ENCODE data around the gene COQ4. TPM values are rescaled to one million over a fixed set of nuclear protein-coding genes. Genes with fewer than 3 reads are reported as not detected.

COQ4 gene
- total RNA-seq, 1 experiment from 2014 or later, result 45.8 TPM

DNA sequence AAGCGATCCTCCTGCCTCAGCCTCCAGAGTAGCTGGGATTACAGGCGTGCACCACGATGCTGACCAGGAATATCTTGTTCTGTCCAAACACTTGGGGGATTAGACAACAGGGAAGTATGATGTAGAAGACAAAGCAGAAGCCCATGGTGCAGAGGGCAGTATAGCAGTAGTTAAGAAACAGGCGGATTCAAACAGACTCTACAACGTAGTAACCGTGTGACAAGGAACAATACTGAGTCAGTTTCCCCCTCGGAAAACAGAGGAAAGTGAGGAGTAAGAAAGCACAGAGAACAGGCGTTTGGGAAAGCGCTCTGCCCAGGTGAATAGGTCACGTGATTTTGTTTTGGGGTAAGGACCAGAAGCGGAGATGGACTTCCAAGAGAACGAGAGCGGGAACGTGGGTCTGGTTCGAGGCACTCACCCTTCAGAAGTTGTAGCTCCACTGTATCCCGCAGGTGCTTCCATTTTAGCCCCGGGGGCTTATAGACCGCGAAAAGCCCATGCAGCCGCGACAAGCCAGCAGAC lies 698 bp upstream of the COQ4 start:
- peak; percentile 59 for ATAC-seq
- no peak for TF ChIP-seq SP1 (IDR thresholded peaks at IDR 0.05; ENCODE audit: low read depth)
- TF ChIP-seq FOSL1 (IDR thresholded peaks at IDR 0.05; ENCODE audit: low read depth), result no peak
- peak; percentile 82 for TF ChIP-seq POLR2A (IDR thresholded peaks at IDR 0.05; ENCODE audit: borderline replicate concordance, extremely low read depth, insufficient read depth, insufficient read length)
- TF ChIP-seq, protein P1, sequence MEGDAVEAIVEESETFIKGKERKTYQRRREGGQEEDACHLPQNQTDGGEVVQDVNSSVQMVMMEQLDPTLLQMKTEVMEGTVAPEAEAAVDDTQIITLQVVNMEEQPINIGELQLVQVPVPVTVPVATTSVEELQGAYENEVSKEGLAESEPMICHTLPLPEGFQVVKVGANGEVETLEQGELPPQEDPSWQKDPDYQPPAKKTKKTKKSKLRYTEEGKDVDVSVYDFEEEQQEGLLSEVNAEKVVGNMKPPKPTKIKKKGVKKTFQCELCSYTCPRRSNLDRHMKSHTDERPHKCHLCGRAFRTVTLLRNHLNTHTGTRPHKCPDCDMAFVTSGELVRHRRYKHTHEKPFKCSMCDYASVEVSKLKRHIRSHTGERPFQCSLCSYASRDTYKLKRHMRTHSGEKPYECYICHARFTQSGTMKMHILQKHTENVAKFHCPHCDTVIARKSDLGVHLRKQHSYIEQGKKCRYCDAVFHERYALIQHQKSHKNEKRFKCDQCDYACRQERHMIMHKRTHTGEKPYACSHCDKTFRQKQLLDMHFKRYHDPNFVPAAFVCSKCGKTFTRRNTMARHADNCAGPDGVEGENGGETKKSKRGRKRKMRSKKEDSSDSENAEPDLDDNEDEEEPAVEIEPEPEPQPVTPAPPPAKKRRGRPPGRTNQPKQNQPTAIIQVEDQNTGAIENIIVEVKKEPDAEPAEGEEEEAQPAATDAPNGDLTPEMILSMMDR (IDR thresholded peaks at IDR 0.05 in 2 of 3, conservative IDR thresholded peaks at IDR 0.05 in 1 of 3; ENCODE audit: borderline replicate concordance in 1 of 3, insufficient read depth in 1 of 3, low read depth in 2 of 3, low read length in 2 of 3), result no peak
- peak overlapping the region; percentile 89 for H3K4me2 ChIP-seq (ENCODE audit: low read length)
- ChIA-PET CTCF (no interaction called here), POLR2A (interaction anchor here (0.6 to 1.1 kb wide), 2 partner anchors 15 to 33 kb away, joined by 5 read pairs; no protein-coding TSS in a partner anchor), RAD21 (ENCODE audit: low non-redundant PET in 1 of 2, low total read pairs in 2 of 2, uncharacterized antibody in 2 of 2, unreplicated experiment in 2 of 2) (no interaction called here)
- BruUV-seq (replicated peaks), result TSS peak; percentile 85
- intact Hi-C loops (cut with micrococcal nuclease), result loop anchor here (1.0 to 2.0 kb wide), 2 partner anchors 15 to 19 kb away; no protein-coding TSS in a partner anchor
- peak overlapping the region; percentile 99 to 100 for H3K4me3 ChIP-seq (replicated peaks in 1 of 2; ENCODE audit: low read depth in 1 of 2, low read length in 2 of 2)
- no peaks in the 10 kb centered on the region for H3K27me3 ChIP-seq (ENCODE audit: insufficient read depth, low read length)
- DNase-seq (ENCODE audit: low read depth, low spot score), result no peak
- H3K9me3 ChIP-seq (ENCODE audit: control insufficient read depth in 1 of 2, insufficient read depth in 1 of 2, low read depth in 1 of 2, low read length in 2 of 2), result no peaks in the 10 kb centered on the region
- H3K4me1 ChIP-seq (ENCODE audit: control insufficient read depth in 1 of 2, insufficient read depth in 2 of 2, low read length in 2 of 2), result peaks cover 8 to 17% of the 10 kb centered on the region in 2 experiments
- peaks cover 38% of the 10 kb centered on the region for H3K79me2 ChIP-seq (ENCODE audit: insufficient read depth, low read length)
- H3K27ac ChIP-seq (ENCODE audit: low read depth, low read length), result peak overlapping the region; percentile 93
- H3K36me3 ChIP-seq (ENCODE audit: control insufficient read depth in 1 of 2, insufficient read depth in 2 of 2, low read length in 2 of 2), result peaks cover 10 to 20% of the 10 kb centered on the region in 2 experiments; a peak in 3 of 4 replicates
- no peak overlapping the region for H2AFZ ChIP-seq (ENCODE audit: low read depth, low read length, poor library complexity, severe bottlenecking)
- H4K20me1 ChIP-seq (ENCODE audit: insufficient read depth), result no peaks in the 10 kb centered on the region
- peak overlapping the region; percentile 85 for H3K9ac ChIP-seq (ENCODE audit: low read length)
- no peaks in the 10 kb centered on the region for H3K9me2 ChIP-seq (ENCODE audit: insufficient read depth)

DNA sequence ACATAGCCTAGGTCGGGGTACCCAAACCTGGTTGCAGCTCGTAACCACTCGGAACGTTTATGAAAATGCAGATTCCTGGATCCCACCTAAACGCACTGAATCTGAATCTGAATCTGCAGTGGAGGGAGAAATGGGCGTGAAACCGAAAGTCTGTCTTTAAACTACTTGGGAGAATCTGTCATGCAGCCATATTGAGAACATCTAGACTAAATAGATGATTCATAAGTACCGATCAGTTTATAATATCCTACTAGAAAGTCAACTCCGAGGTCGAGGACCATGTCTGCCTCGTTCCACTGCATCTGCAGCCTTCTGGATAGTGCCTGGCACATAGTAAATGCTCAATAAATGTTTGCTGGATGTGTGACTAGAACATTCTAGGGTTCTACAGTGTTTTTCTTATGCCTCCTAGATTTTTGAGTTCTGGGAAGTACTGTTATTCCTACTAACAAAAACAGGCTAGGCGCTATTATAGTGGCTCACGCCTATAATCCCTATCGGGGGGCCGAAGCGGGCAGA lies 632 bp downstream of the COQ4 start:
- TF ChIP-seq CEBPB (IDR thresholded peaks at IDR 0.05; ENCODE audit: low read depth), result no peak
- no peak for TF ChIP-seq FOSL1 (IDR thresholded peaks at IDR 0.05; ENCODE audit: low read depth)
- no peak for TF ChIP-seq ZNF274 (IDR thresholded peaks at IDR 0.05; ENCODE audit: low read depth, low read length)
- Histone ChIP-seq H2AFZ (ENCODE audit: low read depth, low read length, poor library complexity, severe bottlenecking) (no peak overlapping the region), H3K4me2 (ENCODE audit: low read length) (peak overlapping the region; percentile 89), H3K9me2 (ENCODE audit: insufficient read depth) (no peaks in the 10 kb centered on the region), H3K4me1 (ENCODE audit: control insufficient read depth in 1 of 2, insufficient read depth in 2 of 2, low read length in 2 of 2) (peaks cover 13 to 26% of the 10 kb centered on the region in 2 experiments), H3K79me2 (ENCODE audit: insufficient read depth, low read length) (peaks cover 38% of the 10 kb centered on the region), H3K9me3 (ENCODE audit: control insufficient read depth in 1 of 2, insufficient read depth in 1 of 2, low read depth in 1 of 2, low read length in 2 of 2) (no peaks in the 10 kb centered on the region), H3K4me3 (replicated peaks in 1 of 2; ENCODE audit: low read depth in 1 of 2, low read length in 2 of 2) (peak overlapping the region; percentile 99 to 100), H3K27me3 (ENCODE audit: insufficient read depth, low read length) (no peaks in the 10 kb centered on the region), H3K27ac (ENCODE audit: low read depth, low read length) (peak overlapping the region; percentile 93), H4K20me1 (ENCODE audit: insufficient read depth) (no peaks in the 10 kb centered on the region), H3K36me3 (ENCODE audit: control insufficient read depth in 1 of 2, insufficient read depth in 2 of 2, low read length in 2 of 2) (peaks cover 6 to 16% of the 10 kb centered on the region in 2 experiments; a peak in 3 of 4 replicates), H3K9ac (ENCODE audit: low read length) (peak overlapping the region; percentile 85)
- POLR2A ChIA-PET, result no interaction called here
- DNase-seq (ENCODE audit: low read depth, low spot score) (no peak), ATAC-seq (no peak)
- CTCF ChIA-PET, result no interaction called here
- intact Hi-C loops (cut with micrococcal nuclease), result loop anchor here (2.0 kb wide), 1 partner anchor 16 kb away; no protein-coding TSS in a partner anchor
- RAD21 ChIA-PET (ENCODE audit: low non-redundant PET in 1 of 2, low total read pairs in 2 of 2, uncharacterized antibody in 2 of 2, unreplicated experiment in 2 of 2), result no interaction called here
- TSS peak; percentile 69 for BruUV-seq (replicated peaks)

Measured in HCT116 (cell line).